ENCODE results near the gene S1PR2. TPM values are rescaled to one million over a fixed set of nuclear protein-coding genes. Genes with fewer than 3 reads are reported as not detected.

The S1PR2 gene
- total RNA-seq, 1 donor from 2014 or later, result 8.4 TPM

Small RNA genes within 50 kb of the gene (microRNA-seq; reads per million reads assigned to microRNA genes)
- not detected for gene MIR4322

Other genes with a start within 250 kb of the S1PR2 start
- gene COL5A3, start 220.8 kb downstream of the S1PR2 start, total RNA-seq, result 10.4 TPM
- gene RDH8, start 217.8 kb downstream of the S1PR2 start, total RNA-seq, result not detected
- 9.7 TPM for gene SHFL, start 145.0 kb downstream of the S1PR2 start, total RNA-seq
- gene ANGPTL6, start 128.7 kb downstream of the S1PR2 start, total RNA-seq, result not detected
- gene PPAN, start 125.0 kb downstream of the S1PR2 start, total RNA-seq, result 27.0 TPM
- gene P2RY11, start 119.6 kb downstream of the S1PR2 start, total RNA-seq, result 4.5 TPM
- gene EIF3G, start 111.4 kb downstream of the S1PR2 start, total RNA-seq, result 167 TPM
- gene DNMT1, start 36.4 kb downstream of the S1PR2 start, total RNA-seq, result 26.0 TPM
- gene MRPL4, start 20.9 kb upstream of the S1PR2 start, total RNA-seq, result 70.1 TPM
- gene ICAM1, start 39.8 kb upstream of the S1PR2 start, total RNA-seq, result 8.6 TPM
- 0.30 TPM for gene ICAM4, start 55.6 kb upstream of the S1PR2 start, total RNA-seq
- gene ICAM5, start 58.6 kb upstream of the S1PR2 start, total RNA-seq, result 0.38 TPM
- 0.65 TPM for gene ZGLP1, start 78.5 kb upstream of the S1PR2 start, total RNA-seq
- 20.1 TPM for gene FDX2, start 84.7 kb upstream of the S1PR2 start, total RNA-seq
- 10.1 TPM for gene RAVER1, start 102.2 kb upstream of the S1PR2 start, total RNA-seq
- 36.7 TPM for gene ICAM3, start 108.3 kb upstream of the S1PR2 start, total RNA-seq
- gene TYK2, start 149.2 kb upstream of the S1PR2 start, total RNA-seq, result 67.1 TPM
- gene CDC37, start 172.2 kb upstream of the S1PR2 start, total RNA-seq, result 155 TPM
- 37.0 TPM for gene PDE4A, start 189.2 kb upstream of the S1PR2 start, total RNA-seq

All from Right ventricle myocardium inferior (tissue), 1 donor.